Memory B cell (primary cell): ENCODE results near the gene GRIP2.

Experiments
- ATAC-seq: fragments of 150-1000 bp; cut with Tn5 transposase; 2 replicates; pipeline ENCODE4 v1.10.0; 2021; ENCODE audit warnings: low read depth, mild to moderate bottlenecking, moderate library complexity
- DNase-seq, 2 donors: peaks; one replicate each; pipeline ENCODE4 v3.0.0; 2022; ENCODE audit warnings: low spot score in 2 of 2
- H3K27ac Mint-ChIP-seq: one replicate; pipeline ENCODE4 v1.8.0; 2022; ENCODE audit warnings: mild to moderate bottlenecking, moderate library complexity, mixed read lengths
- H3K27me3 Mint-ChIP-seq: one replicate; pipeline ENCODE4 v1.8.0; 2022; ENCODE audit warnings: mixed read lengths
- H3K36me3 Mint-ChIP-seq: one replicate; pipeline ENCODE4 v1.8.0; 2022; ENCODE audit warnings: mild to moderate bottlenecking, mixed read lengths
- H3K4me1 Mint-ChIP-seq: one replicate; pipeline ENCODE4 v1.8.0; 2022; ENCODE audit warnings: mixed read lengths
- H3K4me3 Mint-ChIP-seq: one replicate; pipeline ENCODE4 v1.8.0; 2022; ENCODE audit warnings: mild to moderate bottlenecking, moderate library complexity, mixed read lengths
- H3K9me3 Mint-ChIP-seq: one replicate; pipeline ENCODE4 v1.8.0; 2022; ENCODE audit warnings: mixed read lengths

The GRIP2 gene

DNA sequence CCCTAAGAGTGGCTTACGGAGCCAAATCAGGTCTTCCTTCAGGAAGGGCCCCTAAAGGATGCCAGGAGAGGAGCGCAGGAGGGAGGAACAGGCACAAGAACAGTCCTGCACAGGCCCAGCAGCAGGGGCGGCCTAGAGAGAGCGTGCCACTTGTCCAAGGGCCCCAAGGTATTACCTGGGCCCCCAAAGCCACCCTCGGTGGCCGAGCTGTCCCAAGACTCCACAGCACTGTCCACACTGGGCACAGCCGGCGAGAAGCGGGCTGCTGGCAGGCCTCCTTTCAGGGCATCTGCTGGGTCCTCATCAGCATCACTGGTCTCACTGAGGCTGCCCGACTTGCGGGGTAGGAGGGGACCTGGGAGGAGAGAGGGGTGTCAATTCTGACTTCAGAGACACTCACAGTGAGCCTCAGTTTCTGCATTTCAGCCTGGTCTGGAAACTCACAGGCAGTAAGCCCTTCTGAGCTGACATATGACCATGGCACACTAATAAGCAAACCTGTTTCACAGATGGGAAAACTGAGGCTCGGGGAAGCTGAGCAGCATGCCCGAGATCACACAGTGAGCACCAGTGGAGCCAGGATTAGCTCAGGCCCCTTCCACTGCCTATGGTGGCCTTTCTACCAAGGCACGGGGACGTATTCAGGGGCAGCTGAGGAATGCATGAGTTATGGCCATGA lies 33.4 kb downstream of the GRIP2 start:
- Mint-ChIP-seq H3K36me3 (no peaks in the 10 kb centered on the region), H3K4me1 (peaks cover 3% of the 10 kb centered on the region), H3K9me3 (peaks cover 5% of the 10 kb centered on the region), H3K27me3 (peaks cover 16% of the 10 kb centered on the region), H3K27ac (no peak overlapping the region), H3K4me3 (no peak overlapping the region)
- DNase-seq (no peak), ATAC-seq (no peak)

DNA sequence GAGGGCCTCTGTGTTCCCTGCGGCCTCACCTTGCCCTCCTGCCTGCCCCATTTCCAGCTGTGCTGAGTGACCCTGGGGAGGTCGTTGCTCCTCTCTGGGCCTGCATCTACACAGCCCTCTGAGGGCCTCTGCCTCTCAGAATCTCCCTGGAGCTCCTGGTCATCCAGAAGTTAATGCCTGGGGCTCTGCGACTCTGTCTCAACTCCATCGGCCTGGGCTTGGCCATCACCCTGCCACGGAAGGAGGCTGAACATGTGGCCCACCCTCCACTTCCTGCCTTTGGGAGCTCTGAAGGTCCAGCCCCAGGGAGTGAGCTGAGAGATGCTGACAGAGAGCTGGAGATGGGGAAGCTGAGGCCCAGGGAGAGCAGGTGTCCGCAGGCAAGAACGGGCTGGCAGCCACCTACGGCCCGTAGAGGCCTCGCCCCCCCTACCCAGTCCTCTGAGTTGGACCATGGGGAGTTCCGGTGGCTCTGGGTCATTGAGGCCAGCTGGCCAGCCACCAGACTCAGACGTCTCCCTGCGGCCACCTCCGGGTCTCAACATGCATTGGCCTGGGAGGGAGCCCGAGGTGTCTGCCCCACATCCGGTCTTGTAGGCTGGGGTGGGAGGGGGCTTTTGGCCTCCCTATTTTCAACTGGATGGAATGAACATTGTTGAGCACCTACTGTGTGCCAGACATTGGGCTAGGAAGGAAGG lies 34.2 kb downstream of the GRIP2 start:
- DNase-seq (no peak), ATAC-seq (no peak)
- H3K4me1 Mint-ChIP-seq = peaks cover 3% of the 10 kb centered on the region
- peaks cover 16% of the 10 kb centered on the region for H3K27me3 Mint-ChIP-seq
- H3K9me3 Mint-ChIP-seq = peaks cover 10% of the 10 kb centered on the region
- H3K4me3 Mint-ChIP-seq = no peak overlapping the region
- no peaks in the 10 kb centered on the region for H3K36me3 Mint-ChIP-seq
- H3K27ac Mint-ChIP-seq = no peak overlapping the region

GRCh38 chr3:14505001-14505802 lies 34.9 kb downstream of the GRIP2 start:
- no peak for DNase-seq
- Mint-ChIP-seq H3K36me3 (no peaks in the 10 kb centered on the region), H3K9me3 (peaks cover 11% of the 10 kb centered on the region), H3K27ac (no peak overlapping the region), H3K27me3 (peaks cover 16% of the 10 kb centered on the region), H3K4me1 (peaks cover 3% of the 10 kb centered on the region), H3K4me3 (no peak overlapping the region)
- ATAC-seq = no peak

DNA sequence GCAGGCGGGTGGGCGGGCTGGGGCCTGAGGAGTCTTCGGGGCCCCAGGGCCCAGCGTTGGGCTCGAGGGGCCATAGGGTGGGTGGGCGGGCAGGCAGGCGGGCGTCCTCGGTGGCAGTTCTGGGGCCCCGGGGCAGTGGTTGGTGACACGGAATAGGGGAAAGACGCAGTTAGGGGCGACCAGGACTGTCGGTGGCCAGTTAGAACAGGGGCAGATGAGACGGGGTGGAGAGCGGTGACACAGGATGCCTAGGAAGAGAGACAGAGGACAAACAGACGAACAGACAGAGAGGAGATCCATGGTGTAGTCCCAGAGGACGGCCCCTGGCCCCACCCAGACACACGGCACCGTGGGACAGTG lies 36.5 kb downstream of the GRIP2 start:
- Mint-ChIP-seq H3K27ac (no peak overlapping the region), H3K4me1 (no peaks in the 10 kb centered on the region)
- ATAC-seq = no peak

DNA sequence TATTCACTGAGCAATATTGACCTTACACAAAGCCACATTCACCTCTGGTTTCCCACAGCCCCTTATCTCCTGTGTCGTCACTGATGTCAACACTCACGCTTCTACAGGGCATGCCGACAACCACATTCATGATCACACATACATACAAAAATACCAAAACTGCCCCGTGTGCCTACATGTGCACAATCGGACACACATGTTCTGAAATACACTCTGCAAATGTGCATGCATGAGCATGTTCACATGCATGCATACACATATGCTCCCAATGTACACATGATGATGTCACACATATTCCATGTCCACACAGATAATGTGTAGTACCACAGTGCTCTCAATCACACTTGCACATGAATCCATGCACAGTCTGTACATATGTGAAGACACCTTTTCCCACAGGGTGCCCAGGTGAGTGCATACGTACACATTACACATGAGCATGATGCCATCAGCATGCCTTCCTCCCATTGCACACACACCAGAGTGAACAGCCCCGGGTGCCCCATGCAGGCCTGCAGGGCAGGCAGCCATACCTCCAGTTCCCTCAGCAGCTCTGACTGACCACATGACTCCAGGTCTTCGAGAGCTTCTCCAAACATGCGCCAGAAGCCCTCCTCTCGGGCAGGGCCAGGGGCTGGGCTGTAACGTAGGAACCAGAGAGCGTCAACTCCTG lies 37.0 kb downstream of the GRIP2 start:
- ATAC-seq (no peak), DNase-seq (no peak)
- H3K4me3 Mint-ChIP-seq = no peak overlapping the region
- no peaks in the 10 kb centered on the region for H3K36me3 Mint-ChIP-seq
- H3K9me3 Mint-ChIP-seq = peaks cover 14% of the 10 kb centered on the region
- no peaks in the 10 kb centered on the region for H3K4me1 Mint-ChIP-seq
- peaks cover 13% of the 10 kb centered on the region for H3K27me3 Mint-ChIP-seq
- no peak overlapping the region for H3K27ac Mint-ChIP-seq

More for the DNA sequence above, 36.5 kb downstream of the GRIP2 start:
- Mint-ChIP-seq H3K4me3 (no peak overlapping the region), H3K9me3 (peaks cover 14% of the 10 kb centered on the region), H3K36me3 (no peaks in the 10 kb centered on the region), H3K27me3 (peaks cover 13% of the 10 kb centered on the region)
- no peak for DNase-seq

GRCh38 chr3:14502472-14502871 lies 37.7 kb downstream of the GRIP2 start:
- Mint-ChIP-seq H3K27me3 (peaks cover 13% of the 10 kb centered on the region), H3K27ac (no peak overlapping the region), H3K4me1 (no peaks in the 10 kb centered on the region), H3K36me3 (no peaks in the 10 kb centered on the region), H3K9me3 (peaks cover 14% of the 10 kb centered on the region), H3K4me3 (no peak overlapping the region)
- DNase-seq (no peak), ATAC-seq (no peak)

DNA sequence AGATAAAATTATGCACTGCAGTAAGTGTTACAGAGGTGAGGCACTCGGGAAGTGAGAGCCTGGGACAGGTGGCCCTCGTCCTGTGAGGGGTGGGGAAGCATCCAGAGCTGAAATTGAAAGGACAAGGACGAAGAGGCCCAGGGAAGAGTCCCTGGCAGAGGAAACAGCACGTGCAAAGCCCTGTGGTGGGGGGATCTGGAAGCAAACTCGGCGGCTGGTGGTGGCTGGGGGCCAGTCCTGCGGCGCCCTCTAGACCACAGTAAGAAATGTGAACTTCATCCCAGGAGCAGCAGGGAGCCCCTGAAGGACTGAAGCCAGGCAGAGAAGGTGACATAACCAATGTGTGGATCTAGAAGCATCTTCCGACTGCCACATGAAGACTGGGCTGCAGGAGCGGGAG lies 42.8 kb downstream of the GRIP2 start:
- ATAC-seq (no peak), DNase-seq (no peak)
- H3K9me3 Mint-ChIP-seq = peaks cover 9% of the 10 kb centered on the region
- no peaks in the 10 kb centered on the region for H3K36me3 Mint-ChIP-seq
- H3K4me3 Mint-ChIP-seq = no peak overlapping the region
- H3K27ac Mint-ChIP-seq = no peak overlapping the region
- no peaks in the 10 kb centered on the region for H3K27me3 Mint-ChIP-seq
- no peaks in the 10 kb centered on the region for H3K4me1 Mint-ChIP-seq

DNA sequence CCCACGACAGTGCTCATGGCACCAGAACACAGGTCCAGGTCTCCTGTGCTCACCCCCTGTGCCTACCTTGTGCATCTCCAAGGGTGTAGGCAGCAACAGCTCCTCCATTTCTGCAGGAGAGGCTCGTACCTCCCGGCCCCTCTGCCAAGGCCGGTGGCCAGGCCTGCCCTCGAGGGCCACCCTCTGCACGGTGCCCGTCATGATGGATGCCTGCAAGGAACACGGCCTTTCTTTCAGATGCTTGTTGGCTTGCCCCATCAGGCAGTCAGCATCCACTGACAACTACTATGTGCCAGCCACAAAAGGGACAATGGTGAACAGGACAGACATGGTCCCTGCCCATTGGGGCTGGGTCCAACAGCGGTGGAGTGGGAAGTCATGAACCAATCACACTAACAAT lies 43.8 kb downstream of the GRIP2 start:
- peaks cover 7% of the 10 kb centered on the region for H3K9me3 Mint-ChIP-seq
- no peak overlapping the region for H3K27ac Mint-ChIP-seq
- no peak for ATAC-seq
- no peak overlapping the region for H3K4me3 Mint-ChIP-seq
- H3K4me1 Mint-ChIP-seq = no peaks in the 10 kb centered on the region
- no peak for DNase-seq
- H3K27me3 Mint-ChIP-seq = no peaks in the 10 kb centered on the region
- H3K36me3 Mint-ChIP-seq = no peaks in the 10 kb centered on the region

- Mint-ChIP-seq H3K4me3 (no peak overlapping the region), H3K9me3 (peaks cover under 1% of the 10 kb centered on the region), H3K36me3 (peaks cover 8% of the 10 kb centered on the region), H3K27ac (no peak overlapping the region), H3K4me1 (no peaks in the 10 kb centered on the region), H3K27me3 (no peaks in the 10 kb centered on the region)
- ATAC-seq = no peak
- DNase-seq = no peak
These were observed 45.2 kb downstream of the GRIP2 start for GRCh38 chr3:14494973-14495300.

- Mint-ChIP-seq H3K27ac (no peak overlapping the region), H3K4me3 (no peak overlapping the region)
These were observed 45.7 kb downstream of the GRIP2 start for GRCh38 chr3:14494279-14494972.

DNA sequence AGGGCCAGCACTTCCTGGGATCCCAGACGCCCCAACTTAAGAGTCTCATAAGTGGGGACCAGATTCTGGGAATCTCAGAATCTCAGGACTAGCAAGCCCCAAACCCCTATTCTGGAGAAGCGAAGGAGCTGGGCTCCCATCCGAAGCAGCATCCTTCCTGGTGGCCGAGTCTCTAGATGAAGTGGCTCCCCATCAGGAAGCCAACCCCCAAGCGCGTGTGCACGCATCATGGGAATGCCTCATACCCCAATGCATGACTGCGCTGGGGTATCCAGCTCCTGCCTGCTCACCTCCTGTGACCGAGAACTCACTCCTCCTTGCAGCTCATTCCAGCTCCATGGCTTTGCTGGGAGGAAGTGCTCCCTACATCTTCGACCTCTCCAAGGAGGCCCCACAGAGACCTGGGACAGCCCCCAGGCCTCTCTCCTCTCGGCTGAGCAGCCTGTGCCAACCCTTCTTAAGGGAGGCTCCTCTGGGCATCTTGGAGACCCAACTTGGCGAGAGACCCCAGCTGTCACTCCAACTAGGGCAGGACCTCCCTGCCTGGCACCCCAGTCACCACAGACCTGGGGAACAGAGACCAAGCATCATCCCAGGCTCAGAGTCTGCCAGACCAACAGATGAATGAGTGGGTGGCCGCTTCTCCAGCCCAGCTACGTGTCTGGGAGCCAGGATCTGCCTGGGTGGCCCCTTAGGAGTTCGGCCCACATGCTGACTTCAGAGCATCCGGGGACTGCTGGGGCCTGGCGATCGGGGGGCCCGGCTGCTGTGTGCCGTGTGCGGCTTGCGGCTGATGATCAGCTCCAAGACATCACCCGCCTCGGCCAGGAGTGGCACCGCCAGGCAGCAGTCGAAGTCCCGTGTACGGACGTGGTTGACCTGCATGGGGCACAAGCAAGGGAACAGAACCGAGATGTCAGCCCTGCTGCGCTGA lies 46.9 kb downstream of the GRIP2 start:
- Mint-ChIP-seq H3K27me3 (no peaks in the 10 kb centered on the region), H3K9me3 (no peaks in the 10 kb centered on the region), H3K4me3 (no peak overlapping the region), H3K4me1 (no peaks in the 10 kb centered on the region), H3K36me3 (peaks cover 12% of the 10 kb centered on the region), H3K27ac (no peak overlapping the region)
- ATAC-seq (no peak), DNase-seq (no peak)

More at GRCh38 chr3:14494279-14494972, 45.7 kb downstream of the GRIP2 start:
- Mint-ChIP-seq H3K9me3 (no peaks in the 10 kb centered on the region), H3K36me3 (peaks cover 10% of the 10 kb centered on the region), H3K27me3 (no peaks in the 10 kb centered on the region), H3K4me1 (no peaks in the 10 kb centered on the region)
- ATAC-seq (no peak), DNase-seq (no peak)

DNA sequence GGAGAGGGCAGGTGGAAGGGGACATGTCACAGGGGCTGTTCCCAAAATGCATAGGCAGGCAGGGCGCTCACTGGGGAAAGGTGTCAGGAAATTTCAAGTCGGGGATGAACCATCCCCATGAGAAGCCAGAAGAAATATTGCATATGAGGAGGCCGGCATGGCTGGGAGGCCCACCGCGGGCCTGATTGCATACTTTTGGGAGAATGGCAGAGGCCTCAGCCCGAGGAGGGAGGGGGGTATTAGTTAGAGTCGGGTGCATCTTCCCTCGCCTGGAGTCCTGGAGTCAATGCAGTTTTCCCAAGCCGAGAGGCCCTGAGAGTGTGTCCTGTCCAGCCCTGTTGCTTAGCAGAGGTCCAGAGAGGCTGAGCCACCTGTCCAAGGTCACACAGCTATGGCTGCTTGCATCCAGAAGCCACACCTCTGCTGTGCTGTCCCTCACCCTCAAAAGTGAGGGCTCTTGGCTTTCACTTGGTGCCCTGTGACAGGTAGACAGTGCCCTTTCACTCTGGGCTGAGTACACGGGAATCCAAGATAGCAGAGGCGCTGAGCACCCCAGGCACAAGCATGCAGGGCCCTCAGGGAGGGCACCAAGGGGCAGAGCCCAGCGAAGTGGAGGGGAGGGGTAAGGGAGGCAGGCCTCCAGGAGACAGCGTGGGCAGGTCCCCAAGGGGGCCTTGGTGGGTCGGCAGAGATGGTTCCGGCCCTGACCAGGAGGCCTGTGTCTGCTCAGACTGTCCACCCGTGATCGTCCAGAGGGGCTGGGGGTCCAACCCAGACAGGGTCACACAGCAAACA lies 48.5 kb downstream of the GRIP2 start:
- Mint-ChIP-seq H3K36me3 (peaks cover 15% of the 10 kb centered on the region), H3K27ac (no peak overlapping the region), H3K4me1 (no peaks in the 10 kb centered on the region), H3K4me3 (no peak overlapping the region), H3K9me3 (no peaks in the 10 kb centered on the region), H3K27me3 (no peaks in the 10 kb centered on the region)
- ATAC-seq (no peak), DNase-seq (no peak)
